HL-60/S4 treated with retinoic acid at 250 ng/mL for 4 days and 3 days (cell line): ENCODE measurements around the gene CSF2.

ENCODE experiments used
- in situ Hi-C: fragments of 300-500 bp; cut with MboI; formaldehyde crosslinking; loops from 2 replicates; pipeline ENCODE4 v1.7.0; 2022; ENCODE audit warnings: low sequenced_read_pairs

CSF2 gene

DNA sequence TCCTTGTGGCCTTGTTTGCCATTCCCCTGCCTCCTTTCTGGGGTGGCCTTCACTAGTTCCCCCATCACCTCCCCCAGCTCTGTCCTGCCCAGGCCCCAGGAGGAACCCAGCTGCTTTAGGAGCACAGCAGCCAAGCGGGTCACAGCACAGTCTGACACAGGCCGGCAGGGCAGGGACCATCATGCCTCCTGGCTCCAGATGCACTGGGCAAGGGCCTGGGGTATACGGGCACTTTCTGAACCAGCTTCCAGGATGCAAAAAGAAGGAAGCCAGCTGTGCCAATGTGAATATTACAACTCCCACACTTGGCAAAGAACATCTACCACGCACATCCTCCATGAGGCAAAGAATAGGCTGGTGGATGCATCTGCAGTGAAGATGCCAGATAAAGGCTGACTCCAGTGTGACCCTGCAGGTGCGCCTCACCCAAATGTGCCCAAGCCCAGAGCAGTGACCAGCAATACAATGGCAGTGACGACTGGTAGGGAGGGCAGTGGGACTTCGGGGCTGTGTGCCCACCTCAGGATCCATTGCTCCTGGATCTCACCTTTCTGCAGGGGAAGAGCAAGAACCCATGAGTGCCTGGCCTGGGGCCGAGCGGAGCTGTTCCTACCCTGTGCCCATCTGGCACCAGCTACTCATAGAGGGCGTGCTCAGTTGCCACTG, 19.4 kb upstream of the CSF2 start:
- in situ Hi-C loops, result loop anchor here (25.0 kb wide), 1 partner anchor 333 kb away; no protein-coding TSS in a partner anchor

GRCh38 chr5:132054697-132055440, 18.7 kb upstream of the CSF2 start:
- in situ Hi-C loops, result loop anchor here (25.0 kb wide), 1 partner anchor 332 kb away; no protein-coding TSS in a partner anchor

DNA sequence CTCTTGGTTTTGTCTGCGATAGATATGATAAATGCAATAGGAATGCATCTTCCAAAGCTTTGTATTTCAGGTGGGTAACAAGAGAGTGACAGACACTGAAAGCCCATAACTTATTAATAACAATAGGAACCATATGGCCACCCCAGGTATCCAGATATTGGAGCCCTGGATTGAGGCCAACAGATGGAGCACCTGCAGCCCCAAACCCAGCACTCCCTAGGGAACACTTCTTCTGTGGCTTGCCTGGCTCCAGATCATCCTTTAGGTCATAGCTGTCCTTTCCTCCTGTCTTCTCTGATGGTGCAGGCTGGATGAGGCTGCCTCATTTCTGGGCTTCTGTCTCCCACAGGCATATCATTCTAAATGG, 18.2 kb upstream of the CSF2 start:
- in situ Hi-C loops, result loop anchor here (25.0 kb wide), 1 partner anchor 332 kb away; no protein-coding TSS in a partner anchor

DNA sequence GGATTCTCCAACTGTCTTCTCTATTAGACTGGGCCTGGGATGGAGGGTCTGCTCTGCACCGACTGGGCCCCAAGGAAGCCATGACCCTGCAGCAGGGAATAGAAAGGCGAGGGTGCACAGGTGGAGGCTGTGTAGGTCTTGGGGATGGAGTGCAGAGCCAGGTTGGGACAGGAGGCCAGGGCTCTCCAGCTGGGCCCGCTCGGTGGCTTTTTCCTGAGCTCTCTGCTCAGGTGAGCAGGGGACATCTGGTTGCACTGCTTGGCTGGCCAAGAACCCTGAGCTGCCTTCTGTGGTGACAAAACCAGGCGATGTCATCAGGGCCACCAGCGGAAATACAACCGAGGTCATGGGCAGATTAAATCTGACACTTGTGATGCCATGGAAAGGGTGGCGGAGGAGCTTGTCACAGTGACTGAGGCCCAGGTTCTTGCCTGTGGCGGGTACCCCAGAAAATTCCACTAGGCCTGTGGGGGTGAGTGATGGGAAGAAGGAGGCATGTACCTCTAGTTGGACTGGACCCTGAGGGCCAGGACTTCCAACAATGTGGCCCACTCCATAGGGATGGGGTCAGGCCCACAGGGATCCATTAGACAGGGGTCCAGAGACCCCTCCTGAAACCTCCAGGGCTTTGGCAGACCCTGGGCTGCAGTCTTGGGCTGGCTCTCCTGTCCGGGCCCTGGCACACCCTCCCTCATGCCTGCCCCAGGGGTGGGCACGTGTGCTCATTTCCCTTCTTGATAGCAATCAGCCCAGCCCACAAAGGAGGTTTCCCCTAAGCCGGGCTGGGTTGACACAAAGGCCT, 17.6 kb upstream of the CSF2 start:
- in situ Hi-C loops, result loop anchor here (25.0 kb wide), 1 partner anchor 331 kb away; no protein-coding TSS in a partner anchor

DNA sequence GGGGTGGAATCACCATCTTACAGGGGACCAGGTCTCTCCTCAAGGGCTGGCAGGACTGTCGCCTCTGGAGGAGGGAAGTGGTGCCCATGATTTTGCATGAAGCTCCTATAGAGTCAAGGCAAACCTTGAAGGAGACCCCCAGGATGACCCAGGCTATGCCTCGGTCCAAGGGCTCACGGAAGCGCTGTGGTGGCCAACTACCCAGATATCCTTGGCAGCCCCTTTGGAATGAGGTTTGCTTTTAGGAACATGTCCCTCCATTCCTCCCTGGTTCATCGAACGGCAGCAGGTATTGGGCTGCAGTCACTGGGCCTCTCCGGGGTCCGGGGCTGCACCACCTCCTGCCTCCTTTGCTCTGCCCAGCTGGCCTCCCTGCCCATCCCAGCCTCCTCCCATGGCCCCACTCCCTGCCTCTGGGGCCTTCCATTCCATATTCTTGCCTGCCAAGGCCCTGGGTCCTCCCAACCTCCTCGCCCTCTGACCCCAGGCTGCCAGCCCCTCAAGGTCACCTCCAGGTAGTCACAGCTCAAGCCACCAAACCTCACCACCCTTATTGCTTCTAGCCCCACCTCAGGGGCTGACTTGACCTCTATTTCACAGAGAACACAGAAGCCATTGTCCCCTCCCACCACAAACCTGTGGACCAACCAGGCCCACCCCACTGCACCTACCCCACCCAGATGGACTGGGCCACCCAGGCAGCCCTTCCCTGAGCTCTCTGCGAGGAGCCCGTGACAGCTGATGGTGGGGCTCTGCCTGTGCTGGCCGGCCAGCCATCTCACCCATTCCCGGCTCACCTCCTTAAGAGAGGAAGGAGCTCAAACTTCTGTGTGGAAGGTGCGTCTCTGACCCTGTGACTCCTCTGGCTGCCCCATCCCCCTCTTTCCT, 16.7 kb upstream of the CSF2 start:
- in situ Hi-C loops, result loop anchor here (25.0 kb wide), 1 partner anchor 330 kb away; no protein-coding TSS in a partner anchor

DNA sequence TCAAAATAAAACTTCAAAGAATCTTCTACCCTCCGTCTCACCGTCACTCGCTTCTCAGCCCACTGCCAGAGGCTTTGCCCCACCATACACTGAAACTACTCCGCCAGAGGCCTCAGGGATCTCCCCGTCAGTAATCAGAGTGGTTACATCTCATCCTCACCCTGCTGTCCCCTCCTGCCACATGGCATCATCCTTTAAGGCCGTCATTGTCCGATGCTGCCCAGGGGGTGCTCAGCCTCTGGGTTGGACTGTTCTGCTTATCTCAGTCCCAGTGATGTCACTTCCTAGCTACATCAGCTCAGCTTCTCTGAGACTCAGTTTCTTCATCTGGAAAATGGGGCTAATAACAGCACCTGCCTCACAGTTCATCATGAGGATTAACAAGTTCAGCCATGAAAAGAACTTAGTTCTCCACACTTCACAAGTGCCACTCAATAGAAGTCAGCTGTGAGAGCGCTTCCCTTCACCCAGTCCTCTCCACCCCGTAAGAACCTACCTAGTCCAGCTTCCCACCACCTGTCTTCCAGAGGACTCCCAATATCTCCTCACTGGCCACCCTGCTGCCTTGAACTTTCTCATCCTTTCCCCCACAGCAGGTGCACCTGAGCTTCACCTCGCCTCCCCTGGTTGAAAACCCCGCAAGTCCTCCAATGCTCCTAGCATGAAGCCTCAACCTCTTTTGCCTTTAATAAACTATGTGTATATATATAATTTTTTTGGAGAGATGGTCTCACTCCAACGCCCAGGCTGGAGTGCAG, 15.9 kb upstream of the CSF2 start:
- in situ Hi-C loops, result loop anchor here (25.0 kb wide), 1 partner anchor 330 kb away; no protein-coding TSS in a partner anchor

GRCh38 chr5:132058646-132059042, 14.9 kb upstream of the CSF2 start:
- in situ Hi-C loops, result loop anchor here (25.0 kb wide), 1 partner anchor 329 kb away; no protein-coding TSS in a partner anchor

DNA sequence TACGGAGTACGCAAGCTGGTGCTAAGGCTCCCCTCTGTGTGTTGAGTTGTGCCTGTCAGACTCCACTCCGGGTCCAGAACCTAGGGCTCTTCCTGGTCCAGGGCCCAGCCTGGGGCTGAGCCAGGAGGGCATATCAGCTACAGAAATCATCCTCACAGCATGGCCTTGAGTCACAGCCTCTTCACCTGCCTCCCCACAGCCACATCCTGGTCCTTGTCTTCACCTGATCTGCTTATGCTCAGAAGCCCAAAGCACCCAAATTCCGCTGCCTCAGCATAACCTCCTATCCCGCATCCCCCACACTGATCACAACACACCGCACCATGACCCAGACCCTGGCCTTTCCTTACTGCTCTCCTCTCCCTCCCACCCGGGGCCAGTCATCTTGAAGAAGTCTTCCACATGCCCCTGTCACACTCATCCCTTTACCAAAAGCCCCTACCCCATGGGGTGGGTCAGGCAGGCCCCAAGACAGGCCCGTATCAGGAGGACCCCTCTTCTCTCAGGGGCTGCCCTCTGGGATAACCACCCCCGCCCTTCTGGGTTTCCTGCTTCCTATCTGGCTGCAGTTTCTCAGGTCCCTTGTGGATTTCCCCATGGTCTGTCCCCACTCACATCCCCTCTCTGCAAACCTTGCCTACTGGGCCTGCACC, 14.4 kb upstream of the CSF2 start:
- in situ Hi-C loops, result loop anchor here (25.0 kb wide), 1 partner anchor 328 kb away; no protein-coding TSS in a partner anchor

DNA sequence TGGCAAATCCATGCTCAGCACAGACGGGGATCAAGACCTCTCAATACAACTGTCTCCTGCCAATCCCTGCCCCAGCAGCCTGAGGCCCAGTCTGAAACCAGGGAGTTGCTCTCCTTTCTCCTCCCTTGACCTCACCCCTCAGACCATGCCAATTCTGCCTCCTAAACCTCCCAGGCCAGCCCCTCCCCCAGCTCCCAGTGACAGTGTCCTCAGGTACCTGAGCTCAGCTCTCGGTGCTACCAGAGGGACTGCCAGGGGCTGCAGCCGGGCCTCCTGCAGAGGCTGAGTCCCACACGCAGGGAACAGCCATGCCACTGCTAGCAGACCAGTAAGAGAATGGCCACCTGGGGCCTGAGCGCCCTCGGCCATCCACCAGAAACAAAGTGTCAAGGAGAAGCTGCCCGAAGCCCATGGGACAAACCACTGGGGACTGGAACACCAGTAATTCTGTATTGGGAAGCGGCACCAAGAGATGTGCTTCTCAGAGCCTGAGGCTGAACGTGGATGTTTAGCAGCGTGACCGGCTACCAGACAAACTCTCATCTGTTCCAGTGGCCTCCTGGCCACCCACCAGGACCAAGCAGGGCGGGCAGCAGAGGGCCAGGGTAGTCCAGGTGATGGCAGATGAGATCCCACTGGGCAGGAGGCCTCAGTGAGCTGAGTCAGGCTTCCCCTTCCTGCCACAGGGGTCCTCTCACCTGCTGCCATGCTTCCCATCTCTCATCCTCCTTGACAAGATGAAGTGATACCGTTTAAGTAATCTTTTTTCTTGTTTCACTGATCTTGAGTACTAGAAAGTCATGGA, 13.7 kb upstream of the CSF2 start:
- in situ Hi-C loops, result loop anchor here (25.0 kb wide), 1 partner anchor 327 kb away; no protein-coding TSS in a partner anchor

GRCh38 chr5:132060501-132061161, 13.0 kb upstream of the CSF2 start, which contains the start of gene IL3:
IL3 (plus strand) TSS chr5:132060655; CDS start chr5:132060707, 52 bp downstream.
- in situ Hi-C loops, result loop anchor here (25.0 kb wide), 1 partner anchor 327 kb away; no protein-coding TSS in a partner anchor

- in situ Hi-C loops, result loop anchor here (25.0 kb wide), 1 partner anchor 324 kb away; no protein-coding TSS in a partner anchor
Measured at GRCh38 chr5:132063090-132063911, 10.3 kb upstream of the CSF2 start.

- in situ Hi-C loops, result loop anchor here (25.0 kb wide), 1 partner anchor 323 kb away; no protein-coding TSS in a partner anchor
Measured at GRCh38 chr5:132064140-132064539, 9.4 kb upstream of the CSF2 start.

- in situ Hi-C loops, result loop anchor here (25.0 kb wide), 1 partner anchor 322 kb away; no protein-coding TSS in a partner anchor
Measured at GRCh38 chr5:132064738-132065331, 8.8 kb upstream of the CSF2 start.

- in situ Hi-C loops, result loop anchor here (25.0 kb wide), 1 partner anchor 322 kb away; no protein-coding TSS in a partner anchor
Measured at GRCh38 chr5:132065351-132065937, 8.1 kb upstream of the CSF2 start.
